Measurements from ENCODE around the gene OMP.

Gene OMP

DNA sequence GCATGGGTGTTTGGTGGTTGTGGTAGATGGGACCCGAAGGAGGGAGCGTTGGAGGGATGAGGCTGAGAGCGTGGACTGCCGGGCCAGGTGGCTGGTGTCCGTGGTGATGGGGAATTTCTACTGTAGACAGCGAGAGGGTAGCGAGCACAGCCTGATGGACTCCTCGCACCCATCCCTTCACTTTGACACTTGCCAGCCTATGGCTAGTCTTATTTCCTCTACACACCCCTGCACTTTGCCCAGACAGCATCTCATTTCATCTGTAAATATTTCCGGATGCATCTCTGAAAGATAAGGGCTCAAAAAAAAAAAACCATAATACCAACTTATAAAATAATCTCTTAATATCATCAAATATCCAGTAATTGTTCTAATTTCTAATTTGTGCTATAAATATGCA, 5.8 kb downstream of the OMP start:
- no peak for DNase-seq

DNA sequence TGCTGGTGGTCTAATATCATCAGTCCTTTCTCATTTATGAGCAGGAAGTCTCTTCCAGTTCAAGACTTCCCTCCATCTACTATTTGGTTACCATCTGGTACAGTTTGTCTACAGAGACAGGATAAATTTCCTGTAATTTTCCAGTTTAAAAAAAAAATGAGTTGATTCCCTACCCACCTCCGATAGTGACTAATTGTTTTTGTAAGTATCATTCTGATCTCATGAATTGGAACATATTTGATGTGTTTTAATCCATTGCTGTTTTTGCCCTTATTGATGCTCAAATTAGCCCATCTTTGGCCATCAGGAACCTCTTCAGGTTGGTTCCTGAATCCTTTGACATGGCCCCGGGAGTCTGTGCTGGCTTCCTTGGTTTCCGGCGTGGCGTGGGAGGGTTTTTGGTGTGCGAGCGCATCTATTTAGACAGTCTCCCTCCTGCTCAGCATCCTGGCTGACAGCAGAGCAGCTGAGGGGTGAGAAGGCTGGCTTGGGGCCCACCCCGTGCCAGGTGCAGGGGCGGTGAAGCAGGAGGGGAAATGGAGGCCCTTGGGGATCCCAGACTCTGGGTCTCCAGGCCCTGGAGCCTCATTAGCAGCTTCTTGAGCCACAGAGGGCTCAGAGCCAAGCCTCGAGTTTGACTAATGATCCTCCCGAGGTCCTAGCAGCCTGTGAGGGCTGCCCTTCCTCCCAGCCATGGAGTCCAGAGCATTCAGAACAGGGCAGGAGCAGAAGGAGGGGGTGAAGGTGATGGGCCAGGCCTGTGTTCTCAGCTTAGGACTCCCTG, 6.8 kb downstream of the OMP start:
- DNase-seq: no peak

DNA sequence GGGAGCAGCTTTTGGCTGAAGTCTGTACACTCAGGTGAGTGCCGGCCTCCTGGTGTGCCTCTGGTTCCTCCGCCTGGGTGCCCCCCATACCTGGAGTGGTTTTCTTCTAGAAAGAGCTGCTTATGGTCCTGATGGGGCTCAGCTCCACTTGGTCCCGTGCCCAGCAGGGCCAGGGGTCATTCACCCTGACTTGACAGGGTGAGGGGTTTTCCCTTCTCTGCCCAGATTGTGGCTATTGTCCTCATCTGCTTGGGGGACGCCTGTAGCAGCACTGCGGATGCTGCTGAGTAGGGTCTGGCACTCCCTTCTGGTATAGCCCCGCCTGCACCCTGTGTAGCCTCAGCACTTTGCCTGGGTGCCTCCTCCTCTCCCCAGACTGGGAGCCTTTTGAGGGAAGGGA, 8.2 kb downstream of the OMP start:
- DNase-seq: no peak

DNA sequence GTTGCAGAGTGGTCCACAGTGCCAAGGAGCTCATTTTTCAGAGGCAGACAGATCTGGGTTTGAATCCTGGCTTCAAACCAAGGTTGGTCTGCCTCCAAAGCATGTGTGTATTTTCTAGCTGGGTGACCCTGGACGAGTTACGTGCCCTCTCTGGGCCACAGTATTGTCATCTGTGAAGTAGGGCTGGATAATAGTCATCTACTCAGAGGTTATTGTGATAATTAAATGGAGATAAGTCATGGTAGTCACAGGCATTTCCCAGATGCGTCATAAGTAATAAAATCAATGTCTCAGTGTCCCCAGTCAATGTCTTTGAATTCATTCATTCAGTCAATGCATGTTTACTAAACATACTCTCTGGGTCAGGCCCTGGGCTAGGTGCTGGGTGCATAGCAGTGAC, 8.6 kb downstream of the OMP start:
- no peak for DNase-seq

DNA sequence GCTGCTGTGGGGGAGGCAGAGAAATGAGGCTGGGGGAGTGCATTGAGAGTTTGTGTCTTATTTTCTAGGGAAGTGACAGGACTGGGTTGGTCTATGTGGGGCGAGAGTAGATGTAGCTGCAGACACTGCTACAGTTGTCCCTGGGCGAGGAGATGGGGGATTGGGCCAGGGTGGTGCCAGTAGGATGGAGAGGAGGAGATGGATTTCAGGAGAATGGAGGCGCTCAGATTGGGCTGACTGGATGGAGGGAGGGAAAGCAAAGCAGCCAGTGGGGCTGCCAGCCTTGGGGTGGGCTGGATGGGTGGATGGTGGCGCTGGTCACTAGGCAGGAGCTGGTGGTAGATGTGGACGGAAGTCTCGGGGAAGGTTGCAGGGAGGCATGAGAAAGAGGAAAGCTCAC, 9.3 kb downstream of the OMP start:
- DNase-seq: no peak

DNA sequence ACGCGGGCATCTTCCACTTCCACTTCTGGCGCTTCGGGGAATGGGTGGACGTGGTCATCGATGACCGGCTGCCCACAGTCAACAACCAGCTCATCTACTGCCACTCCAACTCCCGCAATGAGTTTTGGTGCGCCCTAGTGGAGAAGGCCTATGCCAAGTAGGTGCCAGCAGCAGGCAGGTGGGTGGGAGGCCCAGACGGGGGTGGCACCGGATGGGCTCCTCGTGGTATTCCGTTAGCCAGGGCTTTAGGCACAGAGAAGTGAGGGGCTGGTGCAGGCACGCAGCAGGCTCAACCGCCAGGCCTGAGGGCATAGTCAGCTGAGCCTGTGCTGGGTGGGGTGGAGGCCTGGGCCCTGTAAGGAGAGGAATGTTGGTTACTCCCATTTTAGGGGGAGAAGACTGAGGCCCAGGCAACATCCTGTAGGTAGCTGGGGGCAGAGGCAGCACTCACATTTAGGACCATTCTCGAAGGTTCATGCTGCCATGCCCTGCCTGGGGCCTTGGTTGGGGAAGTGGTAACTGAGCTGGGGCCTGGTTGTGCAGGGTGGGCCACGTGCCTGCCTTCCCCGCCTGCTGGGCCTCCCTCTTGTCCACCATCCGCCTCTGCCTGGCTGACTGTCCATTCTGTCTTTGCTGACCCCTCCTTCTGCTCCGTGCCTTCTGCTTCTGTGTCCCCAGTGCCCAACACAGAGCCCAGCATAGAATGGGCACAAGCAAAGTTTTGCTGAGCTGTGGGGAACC, 10.2 kb downstream of the OMP start:
- no peak for DNase-seq

DNA sequence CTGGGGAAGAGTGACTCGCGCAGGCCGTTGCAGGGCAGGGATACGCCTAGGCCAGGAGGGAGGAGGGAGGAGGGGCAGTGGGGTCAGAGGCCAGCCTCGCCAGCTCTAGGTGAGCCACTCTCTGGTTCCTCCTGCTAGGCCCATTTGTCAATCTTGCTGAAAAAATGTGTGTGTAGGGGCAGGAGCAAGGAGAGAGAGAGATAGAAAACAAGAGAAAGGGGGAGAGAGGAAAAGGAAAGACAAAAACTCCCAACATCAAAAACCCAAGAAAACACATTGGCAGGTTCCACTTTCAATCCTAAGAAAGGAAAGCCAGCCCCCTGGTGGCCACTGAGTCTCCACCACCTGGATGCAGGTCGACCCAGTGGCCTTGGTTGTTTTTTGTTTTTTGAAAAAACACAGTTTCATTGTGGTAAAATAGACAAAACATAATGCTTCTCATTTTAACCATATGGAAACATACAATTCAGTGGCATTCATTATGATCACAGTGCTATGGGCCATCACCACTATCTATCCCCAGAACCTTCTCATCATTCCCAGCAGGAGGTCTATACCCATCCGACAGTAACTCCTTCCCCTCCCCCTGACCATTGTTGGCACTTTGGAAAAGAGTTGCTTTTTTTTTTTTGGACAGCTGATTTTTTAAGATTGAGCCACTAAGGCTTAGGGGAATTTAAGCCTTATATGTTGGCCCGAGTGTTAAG, 10.9 kb downstream of the OMP start:
- peak; percentile 44 for DNase-seq

DNA sequence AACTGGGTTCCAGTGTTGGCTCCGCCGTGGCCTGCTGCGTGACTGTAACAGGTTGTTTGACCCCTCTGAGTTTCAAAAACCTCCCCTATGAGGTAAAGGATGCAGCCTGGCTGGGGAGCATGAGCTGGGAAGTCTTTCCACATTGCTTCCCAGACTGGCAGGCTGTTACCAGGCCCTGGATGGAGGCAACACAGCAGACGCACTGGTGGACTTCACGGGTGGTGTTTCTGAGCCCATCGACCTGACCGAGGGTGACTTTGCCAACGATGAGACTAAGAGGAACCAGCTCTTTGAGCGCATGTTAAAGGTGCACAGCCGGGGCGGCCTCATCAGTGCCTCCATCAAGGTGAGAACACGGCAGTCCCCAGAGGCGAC, 11.4 kb downstream of the OMP start:
- DNase-seq: no peak

DNA sequence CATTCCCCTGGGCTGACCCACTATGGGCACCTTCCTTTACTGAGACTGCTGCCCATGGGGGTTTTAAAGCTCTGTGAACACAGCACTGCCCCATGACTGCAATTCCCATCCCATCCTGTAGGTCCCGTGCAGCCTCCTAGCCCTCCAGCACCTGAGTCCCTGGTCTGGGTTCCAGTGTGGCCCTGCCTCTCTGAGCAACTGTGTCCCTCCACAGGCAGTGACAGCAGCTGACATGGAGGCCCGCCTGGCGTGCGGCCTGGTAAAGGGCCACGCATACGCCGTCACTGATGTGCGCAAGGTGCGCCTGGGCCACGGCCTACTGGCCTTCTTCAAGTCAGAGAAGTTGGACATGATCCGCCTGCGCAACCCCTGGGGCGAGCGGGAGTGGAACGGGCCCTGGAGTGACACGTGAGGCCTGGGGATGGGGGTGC, 12.6 kb downstream of the OMP start:
- DNase-seq: no peak

- no peak for DNase-seq
Observed at GRCh38 chr11:77115956-77116355, 13.3 kb downstream of the OMP start.

DNA sequence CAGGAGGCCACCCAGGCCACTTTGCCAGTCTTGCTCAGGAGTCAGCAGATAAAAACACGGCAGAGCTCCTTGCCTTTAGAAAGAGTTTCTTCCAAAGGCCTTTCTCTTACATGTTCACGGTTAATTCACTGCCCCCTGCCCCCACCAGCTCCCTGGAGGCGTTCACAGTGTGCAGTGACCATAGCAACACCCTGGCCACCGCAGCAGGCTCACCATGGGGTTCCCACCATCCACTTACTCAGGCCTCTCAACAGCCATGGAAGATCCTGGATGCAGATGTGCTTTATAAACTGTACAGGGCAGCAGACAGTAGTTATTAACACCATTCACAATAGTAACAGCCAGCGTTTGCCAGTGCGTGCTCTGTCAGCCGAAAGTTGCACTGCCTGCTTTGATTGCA, 14.9 kb downstream of the OMP start:
- DNase-seq: no peak

DNA sequence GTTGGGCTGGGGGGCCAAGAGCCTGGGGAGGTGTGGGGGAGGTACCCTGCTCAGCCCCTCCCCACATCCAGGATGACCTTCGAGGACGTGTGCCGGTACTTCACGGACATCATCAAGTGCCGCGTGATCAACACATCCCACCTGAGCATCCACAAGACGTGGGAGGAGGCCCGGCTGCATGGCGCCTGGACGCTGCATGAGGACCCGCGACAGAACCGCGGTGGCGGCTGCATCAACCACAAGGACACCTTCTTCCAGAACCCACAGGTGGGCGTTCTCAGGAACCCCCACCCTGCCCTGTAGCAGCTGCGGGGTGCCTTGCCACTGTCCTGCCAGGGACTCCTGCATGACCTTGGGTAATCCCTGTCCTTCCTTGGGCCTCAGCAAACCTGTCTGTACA, 15.4 kb downstream of the OMP start:
- no peak for DNase-seq

DNA sequence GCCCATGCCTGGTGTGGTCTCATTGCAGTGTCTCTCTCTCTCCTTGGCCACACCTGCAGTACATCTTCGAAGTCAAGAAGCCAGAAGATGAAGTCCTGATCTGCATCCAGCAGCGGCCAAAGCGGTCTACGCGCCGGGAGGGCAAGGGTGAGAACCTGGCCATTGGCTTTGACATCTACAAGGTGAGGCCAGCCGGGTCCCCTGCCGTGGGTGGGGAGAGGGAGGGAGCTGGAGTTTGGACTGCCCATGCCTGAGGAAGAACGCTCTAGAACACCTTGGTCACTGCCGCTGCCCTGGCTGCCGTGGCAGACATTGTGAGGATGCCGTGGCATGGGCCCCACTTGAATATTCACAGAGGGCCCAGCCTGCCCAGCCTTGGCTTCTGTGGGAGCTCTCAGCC, 16.3 kb downstream of the OMP start:
- no peak for DNase-seq

DNA sequence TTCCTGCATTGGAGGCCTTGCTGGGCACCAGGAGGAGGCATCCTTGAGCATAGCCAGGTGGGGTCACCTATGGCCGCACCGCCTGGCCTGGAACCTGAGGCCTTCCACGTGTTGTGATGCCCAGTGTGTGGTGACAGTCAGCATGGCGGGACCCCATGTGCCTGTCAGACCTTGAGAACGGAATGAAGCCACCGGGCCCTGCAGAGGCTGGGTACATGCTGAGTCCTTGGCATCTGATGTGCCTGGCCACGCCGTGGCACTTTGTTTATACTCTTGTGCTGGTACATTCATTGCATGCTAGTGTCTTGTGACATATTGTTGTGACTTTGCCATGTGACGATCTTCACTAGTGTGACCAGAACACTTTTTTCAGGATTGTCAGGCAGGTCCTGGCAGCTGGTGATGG, 16.9 kb downstream of the OMP start:
- DNase-seq: no peak

DNA sequence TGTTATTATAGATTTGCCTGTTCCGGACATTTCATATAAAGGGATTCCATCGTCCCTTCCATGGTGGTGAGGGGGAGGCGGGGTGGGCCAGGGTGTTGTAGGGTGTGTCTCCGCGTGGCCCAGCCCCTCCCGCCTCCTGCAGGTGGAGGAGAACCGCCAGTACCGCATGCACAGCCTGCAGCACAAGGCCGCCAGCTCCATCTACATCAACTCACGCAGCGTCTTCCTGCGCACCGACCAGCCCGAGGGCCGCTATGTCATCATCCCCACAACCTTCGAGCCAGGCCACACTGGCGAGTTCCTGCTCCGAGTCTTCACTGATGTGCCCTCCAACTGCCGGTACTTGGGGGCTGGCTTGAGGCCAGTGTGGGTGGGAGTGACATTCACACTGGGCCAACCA, 17.9 kb downstream of the OMP start:
- no peak for DNase-seq

- no peak for DNase-seq
Observed at GRCh38 chr11:77121096-77121640, 18.5 kb downstream of the OMP start.

- no peak for DNase-seq
Observed at GRCh38 chr11:77121876-77122575, 19.4 kb downstream of the OMP start.

- no peak for DNase-seq
Observed at GRCh38 chr11:77122576-77123212, 20.1 kb downstream of the OMP start.

- no peak for DNase-seq
Observed at GRCh38 chr11:77123591-77123990, 21.0 kb downstream of the OMP start.

- DNase-seq: no peak
Observed at GRCh38 chr11:77124041-77124440, 21.4 kb downstream of the OMP start.

GRCh38 chr11:77124488-77124887, 21.8 kb downstream of the OMP start:
- DNase-seq: no peak

DNA sequence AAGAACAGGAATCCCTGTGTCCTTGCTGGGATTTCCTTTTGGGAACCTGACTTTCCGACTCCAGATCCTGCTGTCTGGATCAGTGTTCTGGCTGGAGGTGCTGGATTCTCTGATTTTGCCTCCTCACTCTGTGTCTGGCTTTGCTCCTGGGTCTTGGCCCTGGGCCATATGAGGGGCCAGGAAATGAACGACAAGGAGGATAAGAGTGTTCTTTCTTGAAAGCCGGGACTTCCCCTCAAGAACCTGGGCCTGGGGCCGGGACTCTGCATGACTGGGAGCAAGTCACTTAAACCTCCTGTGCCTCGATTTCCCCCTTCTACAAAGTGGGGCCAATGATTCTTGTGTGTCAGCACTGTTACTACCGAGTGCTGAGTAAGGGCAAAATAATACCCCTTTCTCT, 22.6 kb downstream of the OMP start:
- DNase-seq: no peak

DNA sequence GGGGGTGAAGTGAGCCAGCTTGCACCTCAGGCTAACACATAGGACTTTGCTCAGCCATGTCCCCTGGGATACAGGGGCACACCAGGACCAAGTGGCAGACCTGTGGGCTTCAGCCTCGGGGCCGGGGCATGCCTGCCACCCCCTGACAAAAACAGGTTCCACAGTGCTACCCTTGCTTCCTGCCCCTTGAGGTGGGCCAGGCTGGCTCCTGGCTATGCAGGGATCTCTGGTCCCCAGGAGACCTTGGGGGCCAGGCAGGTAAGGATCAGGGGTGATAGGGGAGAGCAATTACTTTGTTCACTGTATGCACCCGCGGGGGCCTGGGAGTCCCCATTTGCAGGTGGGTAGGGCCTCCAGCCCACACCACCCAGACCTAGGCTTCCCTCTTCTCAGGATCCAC, 23.1 kb downstream of the OMP start:
- no peak for DNase-seq
